Activated CD8-positive, alpha-beta memory T cell treated with anti-CD3 and anti-CD28 coated beads for 36 hours (primary cell): ENCODE data around the gene IL1RAP. TPM values are rescaled to one million over a fixed set of nuclear protein-coding genes. Genes with fewer than 3 reads are reported as not detected.

Source experiments
- CTCF ChIA-PET: fragments of 350-600 bp; sonication (Branson Sonifier 250); formaldehyde crosslinking; loops from one replicate; lab custom pipeline; 2021; ENCODE audit warnings: antibody characterized with exemption; lab: Charles Lee
- POLR2A ChIA-PET: fragments of 350-600 bp; sonication (Branson Sonifier 250); formaldehyde crosslinking; loops from one replicate; lab custom pipeline; 2021; ENCODE audit warnings: antibody characterized with exemption; lab: Charles Lee
- total RNA-seq, 2 experiments: library from RNA; stranded (reverse); gene quantifications; one replicate each; pipeline ENCODE4 v1.2.3, GENCODE V29; 2021

IL1RAP gene
- total RNA-seq, 2 experiments from 2014 or later: 9.0 to 11.1 TPM

DNA sequence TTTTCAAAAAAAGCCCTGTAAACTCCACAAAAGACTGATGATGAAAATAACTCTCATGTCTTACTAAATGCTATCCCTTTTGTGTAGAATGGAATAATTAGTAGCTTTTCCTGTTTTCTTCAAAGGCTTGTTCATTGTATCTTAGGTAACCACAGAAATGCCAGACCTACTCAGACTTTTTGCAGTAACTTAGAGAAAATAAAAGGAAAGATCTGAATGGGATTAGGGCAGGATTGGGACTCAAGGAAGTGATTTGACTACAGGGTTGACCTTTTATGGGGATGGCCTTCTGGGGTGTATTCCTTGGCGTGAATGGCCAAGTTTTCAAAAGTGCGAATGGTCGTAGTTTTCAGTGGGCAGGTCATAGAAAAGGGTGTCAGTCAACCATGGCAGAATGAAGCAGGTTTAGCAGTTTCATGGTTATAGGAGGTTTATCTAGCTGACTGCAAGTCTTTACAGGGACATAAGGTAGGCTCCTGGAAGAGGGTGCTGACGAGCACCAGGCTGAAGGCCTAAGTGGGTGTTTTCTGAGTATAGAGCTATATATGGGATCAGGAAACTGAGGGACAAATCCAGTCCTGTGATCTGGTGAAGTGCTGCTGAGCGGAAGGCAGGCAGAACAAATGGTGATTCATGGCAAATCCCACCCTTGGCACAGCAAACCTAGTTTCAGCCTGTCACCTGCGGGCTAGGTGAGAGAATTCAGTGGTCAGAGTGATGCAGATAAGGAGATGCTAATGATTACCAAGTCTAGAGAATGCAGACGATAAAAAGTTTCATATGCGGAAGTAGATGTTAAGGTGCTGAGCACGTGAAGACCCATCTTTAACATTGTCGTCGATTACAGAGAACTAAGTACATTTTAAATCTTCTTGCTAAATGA, 46.4 kb downstream of the IL1RAP start:
- ChIA-PET POLR2A (no interaction called here), CTCF (no interaction called here)

DNA sequence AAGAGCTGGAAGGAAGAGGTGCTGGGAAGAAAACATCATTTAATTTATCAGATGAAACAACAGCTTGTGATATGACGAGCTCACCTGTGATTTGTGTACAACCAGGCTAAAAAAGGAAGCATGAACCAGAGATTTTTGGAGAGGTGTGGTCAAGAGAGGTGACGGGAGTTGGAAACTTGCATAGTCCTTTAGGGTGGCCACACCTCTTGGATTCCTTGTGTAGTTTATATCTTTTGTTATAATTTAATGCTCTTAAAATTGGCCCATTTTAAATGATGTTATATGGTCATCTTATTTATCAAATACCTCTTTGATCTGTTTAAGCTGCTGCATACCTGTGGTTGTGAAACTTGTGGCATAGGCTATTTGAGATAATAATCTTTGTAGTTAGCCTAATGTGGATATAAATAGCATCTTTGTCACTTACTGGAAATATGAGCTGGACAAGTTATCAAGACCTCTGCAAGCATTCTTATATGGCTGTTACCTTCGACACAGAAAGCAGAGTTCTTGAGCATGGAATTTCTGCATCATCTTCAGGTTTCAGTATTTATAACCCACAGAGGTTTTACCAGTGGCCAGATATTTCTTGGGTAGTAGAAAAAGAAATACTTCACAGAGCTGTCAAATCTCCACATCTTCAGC, 49.1 kb downstream of the IL1RAP start:
- CTCF ChIA-PET: no interaction called here
- POLR2A ChIA-PET: no interaction called here

- CTCF ChIA-PET: no interaction called here
- POLR2A ChIA-PET: no interaction called here
Measured at GRCh38 chr3:190564175-190564574, 50.3 kb downstream of the IL1RAP start.

GRCh38 chr3:190566043-190566933, 52.4 kb downstream of the IL1RAP start:
- ChIA-PET POLR2A (interaction anchor here (1.0 to 1.9 kb wide), 2 partner anchors 20 to 52 kb away, joined by 3 to 6 read pairs; no protein-coding TSS in a partner anchor), CTCF (interaction anchor here (0.7 to 1.0 kb wide), 2 partner anchors 11 to 52 kb away, joined by 3 read pairs; no protein-coding TSS in a partner anchor)

- CTCF ChIA-PET: no interaction called here
- POLR2A ChIA-PET: no interaction called here
Measured at GRCh38 chr3:190568036-190568435, 54.2 kb downstream of the IL1RAP start.

GRCh38 chr3:190574473-190574872, 60.6 kb downstream of the IL1RAP start:
- ChIA-PET POLR2A (no interaction called here), CTCF (no interaction called here)

- ChIA-PET POLR2A (no interaction called here), CTCF (no interaction called here)
Measured at GRCh38 chr3:190575437-190576185, 61.7 kb downstream of the IL1RAP start.

DNA sequence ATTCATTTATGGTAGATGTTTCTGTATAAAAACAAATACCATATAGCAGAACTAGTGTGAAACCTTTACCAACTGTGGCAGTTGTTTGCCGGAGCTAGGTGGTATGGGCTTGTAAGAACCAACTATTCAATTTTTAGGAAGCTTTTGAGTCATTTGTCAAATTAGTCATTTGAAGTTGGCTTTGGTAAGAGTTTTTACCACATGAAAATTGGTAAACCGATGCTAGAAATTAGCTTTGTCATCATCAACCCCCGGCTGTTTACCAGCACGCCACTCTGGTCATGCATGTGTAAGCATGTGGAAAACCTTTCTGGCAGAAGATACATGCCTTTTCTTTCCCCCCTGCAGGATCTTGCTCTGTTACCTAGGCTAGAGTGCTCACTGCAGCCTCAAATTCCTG, 63.3 kb downstream of the IL1RAP start:
- ChIA-PET CTCF (interaction anchor here (0.7 to 1.3 kb wide), 3 partner anchors 10 to 154 kb away, joined by 3 read pairs; no protein-coding TSS in a partner anchor), POLR2A (interaction anchor here (0.6 to 0.7 kb wide), 2 partner anchors 41 to 63 kb away, joined by 3 to 4 read pairs; no protein-coding TSS in a partner anchor)

GRCh38 chr3:190579514-190580137, 65.7 kb downstream of the IL1RAP start:
- ChIA-PET POLR2A (no interaction called here), CTCF (no interaction called here)

- POLR2A ChIA-PET: no interaction called here
Measured at GRCh38 chr3:190580417-190580816, 66.5 kb downstream of the IL1RAP start.

GRCh38 chr3:190581041-190581541, 67.2 kb downstream of the IL1RAP start:
- ChIA-PET POLR2A (no interaction called here), CTCF (no interaction called here)

More at GRCh38 chr3:190580417-190580816, 66.5 kb downstream of the IL1RAP start:
- CTCF ChIA-PET: no interaction called here

- ChIA-PET CTCF (no interaction called here), POLR2A (no interaction called here)
Measured at GRCh38 chr3:190582667-190583066, 68.8 kb downstream of the IL1RAP start.

- CTCF ChIA-PET: interaction anchor here (1.4 kb wide), 1 partner anchor 32 kb away, joined by 6 read pairs; no protein-coding TSS in a partner anchor
- POLR2A ChIA-PET: interaction anchor here (1.0 kb wide), 1 partner anchor 32 kb away, joined by 3 read pairs; no protein-coding TSS in a partner anchor
Measured at GRCh38 chr3:190585805-190586630, 72.1 kb downstream of the IL1RAP start.

- POLR2A ChIA-PET: interaction anchor here (1.0 kb wide), 1 partner anchor 32 kb away, joined by 3 read pairs; no protein-coding TSS in a partner anchor
- CTCF ChIA-PET: interaction anchor here (1.4 kb wide), 1 partner anchor 32 kb away, joined by 6 read pairs; no protein-coding TSS in a partner anchor
Measured at GRCh38 chr3:190586631-190587011, 72.7 kb downstream of the IL1RAP start.

- ChIA-PET POLR2A (no interaction called here), CTCF (no interaction called here)
Measured at GRCh38 chr3:190588570-190588969, 74.7 kb downstream of the IL1RAP start.

- CTCF ChIA-PET: interaction anchor here (0.9 kb wide), 1 partner anchor 30 kb away, joined by 3 read pairs; no protein-coding TSS in a partner anchor
Measured at GRCh38 chr3:190589326-190589725, 75.4 kb downstream of the IL1RAP start.

DNA sequence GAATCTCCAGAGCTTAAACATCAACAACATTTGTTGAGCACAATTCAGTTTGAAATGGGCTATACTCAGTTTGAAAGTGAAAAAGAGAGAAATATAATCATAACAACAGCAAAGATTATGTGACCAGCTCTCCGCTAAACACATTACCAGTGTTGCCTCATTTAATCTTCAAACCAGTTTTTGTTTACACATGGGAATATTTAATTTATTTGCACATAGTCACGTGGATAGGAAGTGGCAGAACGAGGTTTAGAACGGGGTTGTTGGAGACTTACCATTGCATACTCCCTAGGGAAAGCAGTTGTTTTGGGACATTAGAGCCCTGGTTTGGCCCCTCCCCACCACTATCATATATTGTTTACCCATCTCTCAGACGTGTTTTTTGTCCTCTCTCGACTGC, 77.2 kb downstream of the IL1RAP start:
- POLR2A ChIA-PET: no interaction called here

More at GRCh38 chr3:190589326-190589725, 75.4 kb downstream of the IL1RAP start:
- POLR2A ChIA-PET: no interaction called here

More for the DNA sequence above, 77.2 kb downstream of the IL1RAP start:
- CTCF ChIA-PET: no interaction called here
